Urinary bladder (tissue), 4 donors: Measurements from ENCODE around the gene RAB7B. TPM values are rescaled to one million over a fixed set of nuclear protein-coding genes. Genes with fewer than 3 reads are reported as not detected.

Source experiments
- DNase-seq: peaks from one replicate; pipeline ENCODE4 v3.0.0-alpha.2; 2015; ENCODE audit errors: extremely low spot score
- H3K27ac ChIP-seq: one replicate; pipeline ENCODE4 v1.5.1; 2013; ENCODE audit warnings: low read depth, mild to moderate bottlenecking, moderate library complexity
- H3K36me3 ChIP-seq: one replicate; pipeline ENCODE4 v1.6.1; 2013; ENCODE audit warnings: mild to moderate bottlenecking, moderate library complexity; ENCODE audit not compliant: insufficient read depth
- H3K4me1 ChIP-seq: one replicate; pipeline ENCODE4 v1.6.1; 2013; ENCODE audit warnings: mild to moderate bottlenecking, moderate library complexity; ENCODE audit not compliant: insufficient read depth
- H3K4me3 ChIP-seq: one replicate; pipeline ENCODE4 v1.5.1; 2013; ENCODE audit warnings: low read depth, low read length
- WGBS: extraction: QIAGEN DNeasy Blood & Tissue Kit; methylation state at CpG from one replicate; pipeline ENCODE4 v1.1.7; 2013; 5-methylcytosine and 5-hydroxymethylcytosine counted together
- polyA plus RNA-seq: library from polyadenylated mRNA; stranded (reverse); fragments of 200-250 nt; gene quantifications from one replicate; pipeline ENCODE4 v1.2.3, GENCODE V29; 2013
- total RNA-seq: library from RNA; depleted of rRNA; stranded (reverse); fragments of >200 nt; gene quantifications from one replicate; pipeline ENCODE4 v1.2.3, GENCODE V29; 2014
- donor health status: healthy with polysubstance abuse.
- donor health status: healthy.

Gene RAB7B
- total and polyA plus RNA-seq, 2 donors: 4.6 to 11.5 TPM

DNA sequence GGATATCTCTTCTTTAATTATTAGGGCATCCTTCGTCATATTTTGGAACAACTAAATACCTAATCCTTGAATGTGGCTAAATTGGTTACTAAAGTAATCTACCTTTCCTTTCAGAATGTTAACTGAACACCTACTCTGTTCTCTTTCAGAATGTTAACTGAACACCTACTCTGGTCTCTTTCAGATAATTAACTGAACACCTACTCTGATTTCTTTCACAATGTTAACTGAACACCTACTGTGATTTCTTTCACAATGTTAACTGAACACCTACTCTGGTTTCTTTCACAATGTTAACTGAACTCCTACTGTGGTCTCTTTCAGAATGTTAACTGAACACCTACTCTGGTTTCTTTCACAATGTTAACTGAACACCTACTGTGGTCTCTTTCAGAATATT lies 21.9 kb downstream of the RAB7B start:
- no peak overlapping the region for H3K27ac ChIP-seq
- H3K36me3 ChIP-seq: no peaks in the 10 kb centered on the region
- no peaks in the 10 kb centered on the region for H3K4me1 ChIP-seq
- WGBS: 98% methylated on average over 1 of the region's 1 CpG
- no peak overlapping the region for H3K4me3 ChIP-seq
- DNase-seq: no peak

DNA sequence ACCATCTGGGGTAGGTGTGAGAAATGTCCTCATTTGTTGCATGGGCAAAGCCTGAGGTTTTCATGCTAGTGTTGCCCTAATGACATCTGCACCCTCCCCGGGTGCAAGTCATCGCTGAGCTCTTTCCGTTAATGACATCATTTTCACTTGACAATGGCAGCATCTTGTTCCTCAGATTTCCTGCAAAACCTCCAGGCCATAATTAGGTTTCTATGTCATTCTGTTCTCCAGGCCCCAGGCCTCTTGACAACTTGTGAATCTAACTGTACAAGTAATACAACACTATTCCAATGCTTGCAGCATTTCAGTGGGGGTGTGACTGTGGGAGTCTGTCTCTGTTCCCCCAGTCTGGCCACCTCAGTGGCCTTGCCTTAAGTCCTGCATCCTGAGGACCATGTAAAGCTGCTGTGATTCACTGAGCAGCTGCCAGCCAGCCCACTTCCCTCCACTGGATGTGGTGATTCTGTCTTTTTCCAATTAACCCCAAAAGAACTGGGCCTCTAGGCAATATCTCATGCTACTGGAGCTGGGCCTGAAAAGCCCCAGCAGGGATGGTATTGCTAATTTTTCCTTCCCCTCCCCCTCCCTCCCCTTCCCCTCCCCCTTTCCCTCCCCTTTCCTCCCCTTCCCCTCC lies 22.8 kb downstream of the RAB7B start:
- no peak overlapping the region for H3K27ac ChIP-seq
- H3K4me3 ChIP-seq: no peak overlapping the region
- H3K4me1 ChIP-seq: no peaks in the 10 kb centered on the region
- 74% methylated on average over 3 of the region's 3 CpGs for WGBS
- H3K36me3 ChIP-seq: no peaks in the 10 kb centered on the region
- no peak for DNase-seq

DNA sequence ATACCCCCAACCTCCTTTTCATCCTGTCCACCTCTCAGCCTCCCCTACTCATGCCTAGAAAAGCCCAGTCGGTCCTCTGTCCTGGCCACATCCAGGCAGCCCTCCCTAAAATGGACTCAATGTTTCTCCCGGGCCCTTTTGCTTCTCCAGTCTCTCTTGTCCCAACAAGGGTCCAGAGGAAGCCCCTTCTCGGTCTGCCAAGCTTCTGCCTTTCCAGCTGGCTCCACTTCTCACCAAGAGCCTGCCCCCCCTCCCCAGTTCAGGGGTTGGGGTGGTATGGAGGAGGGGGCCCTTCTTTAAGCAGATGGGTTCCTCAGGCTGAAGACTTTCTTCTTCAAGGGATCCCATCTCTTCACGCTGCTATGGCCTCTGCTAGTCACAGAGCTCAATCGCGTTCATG lies 23.9 kb downstream of the RAB7B start:
- Histone ChIP-seq H3K4me1 (no peaks in the 10 kb centered on the region), H3K27ac (no peak overlapping the region), H3K4me3 (no peak overlapping the region), H3K36me3 (no peaks in the 10 kb centered on the region)
- no peak for DNase-seq
- 90% methylated on average over 6 of the region's 6 CpGs for WGBS

DNA sequence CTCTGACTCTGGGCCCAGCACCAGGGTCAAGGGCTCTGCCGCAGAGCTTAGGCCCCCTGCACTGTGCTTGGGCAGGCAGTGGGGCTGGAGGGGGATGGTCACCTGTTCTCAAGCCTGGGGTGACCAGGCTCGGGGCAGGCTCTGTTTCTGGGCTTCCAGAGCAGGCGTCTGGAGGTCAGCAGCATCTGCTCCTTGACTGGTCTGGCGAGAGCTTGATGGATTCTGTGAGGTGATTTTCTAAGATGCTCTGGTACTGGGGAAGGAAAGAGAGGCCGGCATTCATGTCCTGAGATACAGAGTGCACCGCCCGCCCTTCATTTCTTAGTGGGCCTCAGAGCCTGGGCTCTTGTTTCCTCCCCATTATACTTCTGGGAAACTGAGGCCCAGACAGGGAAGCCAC lies 24.5 kb downstream of the RAB7B start:
- Histone ChIP-seq H3K27ac (no peak overlapping the region), H3K4me3 (no peak overlapping the region), H3K36me3 (no peaks in the 10 kb centered on the region), H3K4me1 (no peaks in the 10 kb centered on the region)
- DNase-seq: no peak
- WGBS: 77% methylated on average over 7 of the region's 7 CpGs

DNA sequence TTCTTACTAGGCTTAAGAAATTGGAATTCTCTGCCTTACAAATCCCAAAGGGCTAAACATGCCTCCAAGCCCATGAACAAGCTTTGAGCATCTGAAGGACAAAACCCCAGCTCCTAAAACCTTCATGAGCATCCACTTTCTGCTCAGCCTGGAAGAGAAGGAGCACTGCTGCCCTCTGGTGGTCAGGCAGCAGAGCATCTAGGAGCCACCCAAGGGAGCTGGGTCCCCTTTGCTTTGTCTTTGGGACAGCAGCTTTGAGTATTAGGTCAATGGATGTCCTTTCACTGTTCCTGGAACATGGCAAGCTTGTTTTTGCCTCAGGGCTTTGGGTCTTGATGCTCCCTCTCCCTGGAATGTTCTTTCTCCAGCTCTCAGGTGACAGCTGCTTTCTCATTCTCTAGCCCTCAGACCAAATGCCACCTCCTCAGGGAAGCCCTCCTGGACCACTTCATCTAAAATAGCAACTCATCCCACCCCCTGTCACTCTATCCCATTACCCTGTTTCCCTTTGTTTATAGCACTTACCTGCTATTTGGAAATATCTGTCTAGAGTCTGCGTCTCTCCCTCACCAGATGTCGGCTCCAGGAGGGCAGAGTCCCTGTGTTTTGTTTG lies 25.7 kb downstream of the RAB7B start:
- WGBS: 72% methylated on average over 2 of the region's 2 CpGs
- H3K36me3 ChIP-seq: no peaks in the 10 kb centered on the region
- H3K4me1 ChIP-seq: no peaks in the 10 kb centered on the region
- DNase-seq: no peak
- H3K27ac ChIP-seq: no peak overlapping the region
- no peak overlapping the region for H3K4me3 ChIP-seq

DNA sequence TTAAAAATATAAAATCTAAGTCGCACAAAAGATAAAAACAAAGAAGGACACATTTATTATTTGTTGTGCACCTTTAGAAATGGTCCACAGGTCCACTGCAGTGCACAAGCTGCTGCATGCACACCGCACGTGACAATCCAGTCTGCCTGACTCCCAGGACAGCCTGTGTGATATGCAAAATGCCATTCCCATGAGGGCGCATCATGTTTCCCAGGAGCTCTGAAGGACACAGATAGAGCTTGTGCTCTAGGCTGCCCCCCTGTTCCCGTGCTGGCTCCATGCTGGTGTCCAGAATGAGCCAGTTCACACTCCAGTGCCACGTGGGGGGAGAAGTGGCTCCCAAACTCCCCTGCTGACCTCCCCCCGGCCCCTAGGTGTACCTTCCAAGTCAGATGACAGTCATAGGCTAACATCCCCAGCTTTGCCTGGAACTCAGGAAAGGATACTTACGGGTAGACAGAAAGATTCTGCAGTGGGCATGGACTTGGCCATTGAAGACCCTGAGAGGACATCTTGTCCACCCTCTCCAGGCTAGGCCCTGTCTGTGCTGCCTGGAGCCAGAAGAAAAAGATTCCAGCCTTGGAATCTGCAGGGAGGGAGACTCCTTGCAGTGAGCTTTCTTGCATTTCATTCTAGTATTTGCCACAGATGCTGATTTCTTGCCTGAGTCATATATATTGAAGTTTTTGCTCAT lies 26.3 kb downstream of the RAB7B start:
- WGBS: 55% methylated on average over 8 of the region's 8 CpGs
- Histone ChIP-seq H3K4me1 (no peaks in the 10 kb centered on the region), H3K36me3 (no peaks in the 10 kb centered on the region), H3K4me3 (no peak overlapping the region), H3K27ac (no peak overlapping the region)
- no peak for DNase-seq

DNA sequence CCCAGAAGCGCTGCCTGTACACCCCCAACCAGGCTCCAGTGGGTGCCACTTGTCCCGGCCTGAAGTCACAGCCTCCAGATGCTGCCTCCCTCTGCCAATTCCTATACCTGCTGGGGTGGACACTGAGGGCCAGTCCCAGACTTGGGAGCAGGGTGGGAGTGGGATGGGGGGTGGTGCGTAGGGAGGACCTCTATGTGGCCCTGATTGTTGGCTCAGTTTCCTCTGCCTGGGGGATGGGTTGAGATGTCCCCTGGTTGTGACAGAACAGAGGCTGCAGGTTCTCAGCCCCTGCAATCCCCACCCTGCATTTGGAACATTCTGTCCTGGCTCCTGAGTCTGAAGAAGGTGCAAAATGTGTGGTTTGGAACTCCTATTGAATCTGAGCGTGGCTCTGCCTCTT lies 27.2 kb downstream of the RAB7B start:
- H3K36me3 ChIP-seq: no peaks in the 10 kb centered on the region
- WGBS: 82% methylated on average over 4 of the region's 4 CpGs
- no peak overlapping the region for H3K27ac ChIP-seq
- no peaks in the 10 kb centered on the region for H3K4me1 ChIP-seq
- no peak for DNase-seq
- no peak overlapping the region for H3K4me3 ChIP-seq

DNA sequence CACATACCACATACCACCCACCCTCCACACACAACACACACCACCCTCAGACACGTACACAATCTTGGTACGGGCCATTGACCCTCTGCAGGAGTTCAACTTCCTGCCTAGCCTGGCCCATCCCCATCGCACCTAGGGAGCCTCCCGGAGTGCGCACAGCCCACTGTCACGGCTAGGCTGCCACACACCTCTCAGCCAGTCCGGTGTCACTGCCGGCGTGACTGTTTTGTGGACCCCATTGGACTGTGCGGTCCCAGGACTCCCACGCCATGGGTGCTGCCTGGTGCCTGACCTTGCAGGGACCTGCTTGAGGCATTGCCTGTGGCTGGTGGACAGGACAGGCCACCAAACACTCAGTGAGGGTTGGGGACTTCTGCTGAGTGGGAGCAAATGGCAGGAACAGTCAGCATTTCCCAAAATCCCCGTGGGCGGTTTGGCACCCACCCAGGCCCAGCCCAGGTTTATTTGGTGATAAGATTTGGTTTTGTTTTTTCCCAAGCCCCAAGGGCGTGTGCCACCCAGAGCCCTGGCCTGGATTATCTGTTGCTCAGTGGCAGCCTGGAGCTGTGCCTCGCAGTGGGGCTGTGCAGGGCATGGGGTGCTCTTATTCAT lies 27.7 kb downstream of the RAB7B start:
- Histone ChIP-seq H3K4me3 (no peak overlapping the region), H3K27ac (no peak overlapping the region), H3K4me1 (no peaks in the 10 kb centered on the region), H3K36me3 (no peaks in the 10 kb centered on the region)
- DNase-seq: no peak
- WGBS: 69% methylated on average over 15 of the region's 15 CpGs

DNA sequence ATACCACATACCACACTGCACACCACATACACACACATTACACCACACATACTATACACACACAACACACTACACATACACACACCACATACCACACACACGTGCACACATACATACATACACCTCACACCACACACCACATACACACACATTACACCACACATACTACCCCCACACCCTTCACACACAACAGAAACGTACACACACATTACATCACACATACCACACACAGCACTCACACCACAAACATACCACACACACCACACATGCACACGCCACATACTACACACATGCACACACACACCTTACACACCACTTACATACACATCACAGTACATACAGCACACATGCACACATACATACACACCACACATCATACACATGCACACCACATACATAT lies 28.5 kb downstream of the RAB7B start:
- H3K4me3 ChIP-seq: no peak overlapping the region
- no peaks in the 10 kb centered on the region for H3K4me1 ChIP-seq
- no peak overlapping the region for H3K27ac ChIP-seq
- no peaks in the 10 kb centered on the region for H3K36me3 ChIP-seq
- 84% methylated on average over 3 of the region's 3 CpGs for WGBS
- no peak for DNase-seq

DNA sequence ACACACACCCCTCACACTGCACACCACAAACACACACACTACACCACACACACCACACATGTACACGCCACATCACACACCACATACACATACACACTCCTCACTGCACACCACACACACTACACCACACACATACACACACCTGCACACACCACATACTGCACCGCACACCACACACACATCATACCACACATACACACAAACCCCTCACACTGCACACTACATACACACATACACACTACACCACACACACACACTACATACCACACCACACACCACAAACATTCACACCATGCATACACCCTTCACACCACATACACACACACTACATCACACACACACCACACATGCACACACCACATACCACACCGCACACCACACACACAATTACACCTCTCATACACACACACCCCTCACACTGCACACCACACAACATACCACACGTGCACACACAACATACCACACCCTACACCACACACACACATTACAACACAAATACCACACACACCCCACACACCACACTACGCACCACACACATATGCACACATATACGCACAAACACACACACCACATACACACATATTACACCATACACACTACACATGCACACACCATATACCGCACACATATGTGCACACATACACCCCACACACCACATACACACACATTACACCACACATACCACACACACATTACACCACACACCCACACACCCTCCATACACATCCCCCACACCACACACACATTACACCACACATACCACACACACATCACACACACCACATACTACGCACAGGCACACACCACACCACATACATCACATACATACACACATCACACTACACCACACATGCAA lies 29.6 kb downstream of the RAB7B start:
- DNase-seq: no peak
- Histone ChIP-seq H3K27ac (no peak overlapping the region), H3K4me1 (no peaks in the 10 kb centered on the region), H3K36me3 (no peaks in the 10 kb centered on the region), H3K4me3 (no peak overlapping the region)
- WGBS: 97% methylated on average over 8 of the region's 8 CpGs

DNA sequence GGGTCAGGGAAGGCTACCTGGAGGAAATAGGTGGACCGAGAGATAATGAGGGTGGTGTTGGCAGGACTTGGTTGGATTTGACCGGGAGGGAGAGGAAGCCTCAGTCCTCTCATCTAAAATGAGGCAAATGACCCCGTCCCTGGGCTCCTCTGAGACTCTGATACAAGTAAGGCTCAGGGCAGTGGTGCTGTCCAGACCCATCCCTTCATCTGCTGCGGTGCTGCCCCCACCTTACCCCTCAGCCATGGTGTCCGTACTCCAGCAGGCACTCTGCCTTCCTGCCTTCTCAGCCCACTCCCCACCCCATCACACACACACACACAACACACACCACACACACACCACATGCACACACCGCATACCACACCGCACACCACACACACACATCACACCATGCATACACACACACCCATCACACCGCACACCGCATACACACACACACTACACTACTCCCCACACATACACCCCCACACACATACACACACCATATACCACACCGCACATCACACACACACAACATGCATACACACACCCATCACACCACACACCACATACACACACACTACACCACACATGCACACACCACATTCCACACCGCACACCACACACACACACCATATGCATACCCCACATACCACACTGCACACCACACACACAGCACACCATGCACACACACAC lies 30.6 kb downstream of the RAB7B start:
- H3K27ac ChIP-seq: no peak overlapping the region
- no peaks in the 10 kb centered on the region for H3K36me3 ChIP-seq
- no peak overlapping the region for H3K4me3 ChIP-seq
- 74% methylated on average over 11 of the region's 11 CpGs for WGBS
- no peak for DNase-seq
- no peaks in the 10 kb centered on the region for H3K4me1 ChIP-seq

DNA sequence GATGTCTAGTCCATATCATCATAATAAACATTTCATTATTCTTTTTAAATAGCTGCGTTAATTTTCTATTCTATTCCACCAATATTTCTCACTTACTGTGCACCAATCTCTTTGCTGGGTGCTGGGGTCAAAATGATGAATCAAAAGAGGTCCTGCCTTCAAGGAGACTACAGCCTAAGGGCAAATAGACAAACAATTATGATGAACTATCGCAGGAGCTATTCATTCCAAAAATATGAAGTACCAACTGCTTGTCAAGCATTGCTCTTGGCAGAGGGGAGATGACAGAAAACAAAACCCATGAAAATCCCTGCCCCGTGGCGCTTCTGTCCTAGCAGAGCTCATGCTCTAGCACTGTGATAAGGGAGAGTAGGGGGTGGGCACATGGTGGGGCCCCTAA lies 31.1 kb downstream of the RAB7B start:
- no peak overlapping the region for H3K27ac ChIP-seq
- no peak overlapping the region for H3K4me3 ChIP-seq
- 65% methylated on average over 4 of the region's 4 CpGs for WGBS
- no peaks in the 10 kb centered on the region for H3K36me3 ChIP-seq
- no peak for DNase-seq
- no peaks in the 10 kb centered on the region for H3K4me1 ChIP-seq

DNA sequence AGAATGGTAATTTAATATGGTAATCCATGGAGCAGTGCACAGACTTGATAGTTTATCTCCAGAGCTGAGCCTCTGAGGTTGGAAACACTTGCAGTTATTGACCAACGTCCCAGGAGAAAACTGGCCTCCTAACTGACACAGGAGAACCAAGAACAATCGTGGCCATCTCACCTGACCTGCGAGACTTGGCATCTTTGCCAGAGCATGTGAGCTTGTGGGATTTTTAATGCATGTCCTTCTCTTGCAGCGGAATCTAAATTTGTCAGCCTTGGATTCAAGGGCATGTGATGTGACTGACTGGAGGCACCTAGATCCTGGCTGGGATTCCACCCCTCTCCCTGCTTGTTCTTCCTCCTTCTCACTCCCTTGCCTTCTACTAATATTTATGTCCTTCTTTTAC lies 32.1 kb downstream of the RAB7B start:
- WGBS: 81% methylated on average over 4 of the region's 4 CpGs
- Histone ChIP-seq H3K4me1 (no peaks in the 10 kb centered on the region), H3K27ac (no peak overlapping the region), H3K36me3 (no peaks in the 10 kb centered on the region), H3K4me3 (no peak overlapping the region)
- DNase-seq: no peak
